CD4-positive, alpha-beta memory T cell (primary cell): ENCODE measurements around the gene MIEF2. TPM values are rescaled to one million over a fixed set of nuclear protein-coding genes. Genes with fewer than 3 reads are reported as not detected.

ENCODE experiments used
- CTCF ChIA-PET: fragments of 350-600 bp; sonication (Branson Sonifier 250); formaldehyde crosslinking; loops from one replicate; lab custom pipeline; 2021; ENCODE audit warnings: inconsistent platforms; ENCODE audit not compliant: partially characterized antibody; lab: Charles Lee
- POLR2A ChIA-PET: fragments of 350-600 bp; sonication (Branson Sonifier 250); formaldehyde crosslinking; loops from one replicate; lab custom pipeline; 2021; ENCODE audit not compliant: partially characterized antibody; lab: Charles Lee
- DNase-seq, 5 donors: peaks; one replicate each; pipeline versions ENCODE4 v3.0.0 to v3.0.0-alpha.2; 2020 to 2022; ENCODE audit warnings: mixed read lengths in 1 of 5
- H3K27ac ChIP-seq: one replicate; pipeline ENCODE4 v1.7.0; 2013; ENCODE audit warnings: low read depth, low read length
- H3K27me3 ChIP-seq: 2 replicates; pipeline ENCODE4 v1.7.0; 2013; ENCODE audit warnings: mild to moderate bottlenecking, low read length, moderate library complexity; ENCODE audit not compliant: insufficient read depth
- H3K36me3 ChIP-seq: 2 replicates; pipeline ENCODE4 v1.7.0; 2013; ENCODE audit warnings: mild to moderate bottlenecking, low read length, moderate library complexity; ENCODE audit not compliant: insufficient read depth
- H3K4me1 ChIP-seq: 2 replicates; pipeline ENCODE4 v1.7.0; 2013; ENCODE audit warnings: mild to moderate bottlenecking, low read length, moderate library complexity; ENCODE audit not compliant: insufficient read depth
- H3K4me3 ChIP-seq, 2 donors: one replicate each; pipeline ENCODE4 v1.7.0; 2013; ENCODE audit warnings: low read length in 2 of 2, mild to moderate bottlenecking in 1 of 2
- H3K9me3 ChIP-seq, 2 donors: one replicate each; pipeline ENCODE4 v1.7.0; 2013; ENCODE audit warnings: low read length in 2 of 2, control low read depth in 1 of 2; ENCODE audit not compliant: control insufficient read depth in 1 of 2
- H3K27ac Mint-ChIP-seq, 7 donors: one replicate each; pipeline ENCODE4 v1.8.0; 2020 to 2021; ENCODE audit warnings: mixed read lengths in 7 of 7, mild to moderate bottlenecking in 6 of 7, inconsistent platforms in 3 of 7, moderate library complexity in 3 of 7
- H3K27me3 Mint-ChIP-seq, 2 donors: one replicate each; pipeline ENCODE4 v1.8.0; 2020 to 2021; ENCODE audit warnings: mixed read lengths in 2 of 2
- H3K36me3 Mint-ChIP-seq, 2 donors: one replicate each; pipeline ENCODE4 v1.8.0; 2020 to 2021; ENCODE audit warnings: mixed read lengths in 2 of 2, inconsistent platforms in 1 of 2, mild to moderate bottlenecking in 1 of 2
- H3K4me1 Mint-ChIP-seq, 4 donors: one replicate each; pipeline ENCODE4 v1.8.0; 2020 to 2021; ENCODE audit warnings: mixed read lengths in 4 of 4, mild to moderate bottlenecking in 1 of 4
- H3K4me3 Mint-ChIP-seq, 8 donors: one replicate each; pipeline ENCODE4 v1.8.0; 2020 to 2021; ENCODE audit warnings: mixed read lengths in 8 of 8, mild to moderate bottlenecking in 7 of 8, moderate library complexity in 6 of 8, inconsistent platforms in 3 of 8
- H3K9me3 Mint-ChIP-seq, 8 donors: one replicate each; pipeline ENCODE4 v1.8.0; 2020 to 2021; ENCODE audit warnings: mixed read lengths in 8 of 8, mild to moderate bottlenecking in 5 of 8, inconsistent platforms in 3 of 8, moderate library complexity in 1 of 8
- intact Hi-C: fragments of 100-400 bp; cut with micrococcal nuclease; formaldehyde crosslinking; loops from one replicate; pipeline ENCODE4 v1.15.1; 2023
- polyA plus RNA-seq, 2 donors: library from polyadenylated mRNA; unstranded; fragments of 300-500 nt; fragmentation: Illumina TruSeq; gene quantifications; one replicate each; pipeline ENCODE4 v1.2.3, GENCODE V29; 2021
- total RNA-seq, 2 experiments: library from RNA; stranded (reverse); gene quantifications; one replicate each; pipeline ENCODE4 v1.2.3, GENCODE V29; 2021

The MIEF2 gene
- total and polyA plus RNA-seq, 4 experiments from 2014 or later = 9.9 to 19.3 (median 14.6) TPM

GRCh38 chr17:18229254-18229653, 31.2 kb upstream of the MIEF2 start:
- H3K36me3 Mint-ChIP-seq = peaks cover 0 to 4% of the 10 kb centered on the region in 2 donors
- H3K27ac Mint-ChIP-seq = peak overlapping the region in 1 of 7 donors; percentile 22
- POLR2A ChIA-PET = no interaction called here

GRCh38 chr17:18229771-18230170, 30.7 kb upstream of the MIEF2 start:
- no peaks in the 10 kb centered on the region for H3K9me3 Mint-ChIP-seq
- CTCF ChIA-PET = no interaction called here
- Histone ChIP-seq H3K9me3 (no peaks in the 10 kb centered on the region), H3K4me1 (peaks cover 26% of the 10 kb centered on the region), H3K27ac (no peak overlapping the region), H3K27me3 (no peaks in the 10 kb centered on the region), H3K4me3 (no peak overlapping the region), H3K36me3 (peaks cover 12% of the 10 kb centered on the region)
- H3K4me1 Mint-ChIP-seq = peaks cover 15 to 34% (median 21%) of the 10 kb centered on the region in 4 donors
- peak overlapping the region in 1 of 7 donors; percentile 22 for H3K27ac Mint-ChIP-seq
- no peak overlapping the region for H3K4me3 Mint-ChIP-seq
- POLR2A ChIA-PET = no interaction called here
- intact Hi-C loops = no loop called here
- DNase-seq = peak in 1 of 5 donors; percentile 14
- no peaks in the 10 kb centered on the region for H3K27me3 Mint-ChIP-seq
- H3K36me3 Mint-ChIP-seq = peaks cover 0 to 9% of the 10 kb centered on the region in 2 donors

More at GRCh38 chr17:18229254-18229653, 31.2 kb upstream of the MIEF2 start:
- H3K27me3 ChIP-seq = no peaks in the 10 kb centered on the region
- no peaks in the 10 kb centered on the region for H3K9me3 ChIP-seq
- no peak overlapping the region for H3K27ac ChIP-seq
- H3K4me1 ChIP-seq = peaks cover 28% of the 10 kb centered on the region
- no peaks in the 10 kb centered on the region for H3K9me3 Mint-ChIP-seq
- peaks cover 7% of the 10 kb centered on the region for H3K36me3 ChIP-seq
- intact Hi-C loops = no loop called here
- H3K4me3 ChIP-seq = no peak overlapping the region
- no peak for DNase-seq
- CTCF ChIA-PET = no interaction called here
- peak overlapping the region in 1 of 8 donors; percentile 49 for H3K4me3 Mint-ChIP-seq
- H3K4me1 Mint-ChIP-seq = peaks cover 15 to 35% (median 21%) of the 10 kb centered on the region in 4 donors
- no peaks in the 10 kb centered on the region for H3K27me3 Mint-ChIP-seq

GRCh38 chr17:18230288-18231141, 29.9 kb upstream of the MIEF2 start:
- peaks cover 12% of the 10 kb centered on the region for H3K36me3 ChIP-seq
- intact Hi-C loops = no loop called here
- peaks cover 23% of the 10 kb centered on the region for H3K4me1 ChIP-seq
- POLR2A ChIA-PET = no interaction called here
- CTCF ChIA-PET = no interaction called here
- Mint-ChIP-seq H3K27ac (no peak overlapping the region), H3K27me3 (no peaks in the 10 kb centered on the region), H3K4me1 (peaks cover 15 to 30% (median 21%) of the 10 kb centered on the region in 4 donors), H3K9me3 (no peaks in the 10 kb centered on the region), H3K36me3 (peaks cover 0 to 13% of the 10 kb centered on the region in 2 donors), H3K4me3 (no peak overlapping the region)
- H3K27ac ChIP-seq = no peak overlapping the region
- no peaks in the 10 kb centered on the region for H3K9me3 ChIP-seq
- H3K27me3 ChIP-seq = no peaks in the 10 kb centered on the region
- peak in 1 of 5 donors; percentile 19 for DNase-seq
- no peak overlapping the region for H3K4me3 ChIP-seq

- Histone ChIP-seq H3K9me3 (no peaks in the 10 kb centered on the region), H3K27me3 (no peaks in the 10 kb centered on the region), H3K4me3 (no peak overlapping the region), H3K27ac (no peak overlapping the region), H3K36me3 (peaks cover 12% of the 10 kb centered on the region), H3K4me1 (peaks cover 19% of the 10 kb centered on the region)
- Mint-ChIP-seq H3K9me3 (no peaks in the 10 kb centered on the region), H3K4me1 (peaks cover 12 to 26% (median 17%) of the 10 kb centered on the region in 4 donors), H3K36me3 (peaks cover 0 to 18% of the 10 kb centered on the region in 2 donors), H3K27ac (no peak overlapping the region), H3K4me3 (no peak overlapping the region), H3K27me3 (no peaks in the 10 kb centered on the region)
- peak in 1 of 5 donors; percentile 30 for DNase-seq
- CTCF ChIA-PET = interaction anchor here (1.3 kb wide), 1 partner anchor 14 kb away, joined by 4 read pairs; no protein-coding TSS in a partner anchor
- POLR2A ChIA-PET = no interaction called here
- intact Hi-C loops = no loop called here
These were observed 29.3 kb upstream of the MIEF2 start for GRCh38 chr17:18231164-18231563.

GRCh38 chr17:18233803-18234518, 26.5 kb upstream of the MIEF2 start:
- CTCF ChIA-PET = no interaction called here

GRCh38 chr17:18234853-18235380, 25.5 kb upstream of the MIEF2 start:
- DNase-seq = peak in 1 of 5 donors; percentile 9
- ChIA-PET POLR2A (interaction anchor here (1.0 kb wide), 1 partner anchor 10 kb away, joined by 3 read pairs; the partner anchor contains the start of gene LLGL1), CTCF (no interaction called here)
- Mint-ChIP-seq H3K36me3 (peaks cover 0 to 43% of the 10 kb centered on the region in 2 donors), H3K27me3 (no peaks in the 10 kb centered on the region), H3K9me3 (peaks cover 0 to 2% (median 0%) of the 10 kb centered on the region in 8 donors), H3K4me3 (no peak overlapping the region), H3K4me1 (peaks cover 0 to 4% (median 0%) of the 10 kb centered on the region in 4 donors), H3K27ac (peak overlapping the region in 1 of 7 donors; percentile 50)
- Histone ChIP-seq H3K36me3 (peaks cover 12% of the 10 kb centered on the region), H3K4me3 (no peak overlapping the region), H3K4me1 (no peaks in the 10 kb centered on the region), H3K27me3 (no peaks in the 10 kb centered on the region), H3K9me3 (no peaks in the 10 kb centered on the region), H3K27ac (no peak overlapping the region)
- intact Hi-C loops = no loop called here

More at GRCh38 chr17:18233803-18234518, 26.5 kb upstream of the MIEF2 start:
- H3K36me3 Mint-ChIP-seq = peaks cover 0 to 35% of the 10 kb centered on the region in 2 donors
- POLR2A ChIA-PET = interaction anchor here (1.0 kb wide), 1 partner anchor 9 kb away, joined by 3 read pairs; the partner anchor contains the start of gene LLGL1
- H3K4me3 Mint-ChIP-seq = no peak overlapping the region
- no peak overlapping the region for H3K27ac Mint-ChIP-seq
- DNase-seq = peak in 1 of 5 donors; percentile 2
- peaks cover 12% of the 10 kb centered on the region for H3K36me3 ChIP-seq
- no peak overlapping the region for H3K4me3 ChIP-seq
- H3K27me3 ChIP-seq = no peaks in the 10 kb centered on the region
- intact Hi-C loops = no loop called here
- H3K9me3 Mint-ChIP-seq = peaks cover 0 to 2% (median 0%) of the 10 kb centered on the region in 8 donors
- peaks cover 0 to 4% (median under 1%) of the 10 kb centered on the region in 4 donors for H3K4me1 Mint-ChIP-seq
- no peaks in the 10 kb centered on the region for H3K9me3 ChIP-seq
- H3K4me1 ChIP-seq = no peaks in the 10 kb centered on the region
- H3K27me3 Mint-ChIP-seq = no peaks in the 10 kb centered on the region
- no peak overlapping the region for H3K27ac ChIP-seq
